Loucy (cell line): ENCODE measurements around the gene PAPSS2.

Experiments used
- H2AFZ ChIP-seq: fragments of 200-600 bp; sonication (generic); 2 replicates; pipeline ENCODE4 v1.6.0; 2016; ENCODE audit warnings: antibody characterized with exemption, mild to moderate bottlenecking, low read length, moderate library complexity
- H3F3A ChIP-seq: fragments of 200-600 bp; 2 replicates; pipeline ENCODE4 v1.6.0; 2016; ENCODE audit warnings: antibody characterized with exemption, low read depth, mild to moderate bottlenecking
- H3K27me3 ChIP-seq: fragments of 200-600 bp; sonication (generic); 2 replicates; pipeline ENCODE4 v1.6.1; 2014; ENCODE audit warnings: low read length, mild to moderate bottlenecking; ENCODE audit not compliant: insufficient read depth, poor library complexity, severe bottlenecking
- H3K36me3 ChIP-seq: fragments of 200-600 bp; sonication (generic); 2 replicates; pipeline ENCODE4 v1.6.1; 2016; ENCODE audit warnings: low read length; ENCODE audit not compliant: insufficient read depth
- H3K4me1 ChIP-seq: fragments of 200-600 bp; sonication (generic); 2 replicates; pipeline ENCODE4 v1.5.1; 2014; ENCODE audit warnings: low read length, mild to moderate bottlenecking; ENCODE audit not compliant: insufficient read depth, poor library complexity, severe bottlenecking
- H3K4me2 ChIP-seq: fragments of 200-600 bp; sonication (generic); 2 replicates; pipeline ENCODE4 v1.6.0; 2014; ENCODE audit warnings: antibody characterized with exemption, low read length, low read depth, mild to moderate bottlenecking; ENCODE audit not compliant: poor library complexity, severe bottlenecking
- H3K4me3 ChIP-seq: fragments of 200-600 bp; sonication (generic); 2 replicates; pipeline ENCODE4 v1.5.1; 2014; ENCODE audit warnings: low read length, mild to moderate bottlenecking, mixed read lengths; ENCODE audit not compliant: poor library complexity, severe bottlenecking
- H3K79me2 ChIP-seq: fragments of 200-600 bp; sonication (generic); 2 replicates; pipeline ENCODE4 v1.6.1; 2014; ENCODE audit warnings: low read length; ENCODE audit not compliant: insufficient read depth
- H3K9ac ChIP-seq: fragments of 200-600 bp; sonication (generic); 2 replicates; pipeline ENCODE4 v1.6.0; 2014; ENCODE audit warnings: mild to moderate bottlenecking, low read depth, low read length, moderate library complexity; ENCODE audit not compliant: poor library complexity, severe bottlenecking
- H3K9me2 ChIP-seq: fragments of 200-600 bp; sonication (generic); replicated peaks from 2 replicates; pipeline ENCODE4 v1.6.1; 2016; ENCODE audit warnings: low read depth, low read length, mixed read lengths
- H3K9me3 ChIP-seq: fragments of 200-600 bp; sonication (generic); 2 replicates; pipeline ENCODE4 v1.6.1; 2014; ENCODE audit warnings: mild to moderate bottlenecking, antibody characterized with exemption, low read length, low read depth; ENCODE audit not compliant: insufficient read depth
- H4K20me1 ChIP-seq: fragments of 200-600 bp; sonication (generic); 2 replicates; pipeline ENCODE4 v1.6.0; 2014; ENCODE audit warnings: antibody characterized with exemption, low read length, mild to moderate bottlenecking; ENCODE audit not compliant: insufficient read depth, poor library complexity, severe bottlenecking
- CTCF ChIP-seq: fragments of 200-600 bp; sonication (generic); conservative IDR thresholded peaks from 2 replicates; pipeline ENCODE4 v1.5.1; 2014; ENCODE audit warnings: mild to moderate bottlenecking, antibody characterized with exemption, low read length
- EZH2phosphoT487 ChIP-seq: fragments of 200-600 bp; IDR thresholded peaks from 2 replicates; pipeline ENCODE4 v1.6.1; 2018; ENCODE audit warnings: antibody characterized with exemption, mild to moderate bottlenecking, moderate library complexity, borderline replicate concordance

The PAPSS2 gene

GRCh38 chr10:87715552-87716347 is 56.1 kb downstream of the PAPSS2 start:
- no peaks in the 10 kb centered on the region for H3K36me3 ChIP-seq
- TF ChIP-seq CTCF (no peak), EZH2phosphoT487 (no peak)
- peaks cover 13% of the 10 kb centered on the region for H3K4me1 ChIP-seq
- H3K27me3 ChIP-seq: no peaks in the 10 kb centered on the region
- H3K4me2 ChIP-seq: peak overlapping the region; percentile 0
- peak overlapping the region; percentile 5; the same call in 1 of the 2 replicates for H2AFZ ChIP-seq
- no peaks in the 10 kb centered on the region for H3K79me2 ChIP-seq
- H3K9me3 ChIP-seq: no peaks in the 10 kb centered on the region
- no peaks in the 10 kb centered on the region for H4K20me1 ChIP-seq
- H3F3A ChIP-seq: no peaks in the 10 kb centered on the region
- H3K4me3 ChIP-seq: no peak overlapping the region
- no peaks in the 10 kb centered on the region for H3K9me2 ChIP-seq
- H3K9ac ChIP-seq: no peak overlapping the region

GRCh38 chr10:87716348-87716670 is 56.6 kb downstream of the PAPSS2 start:
- H3K4me2 ChIP-seq: peak overlapping the region; percentile 0
- peak overlapping the region; percentile 5; the same call in 1 of the 2 replicates for H2AFZ ChIP-seq
- no peak for TF ChIP-seq CTCF

GRCh38 chr10:87720665-87721064 is 61.0 kb downstream of the PAPSS2 start:
- Histone ChIP-seq H2AFZ (no peak overlapping the region), H3K36me3 (no peaks in the 10 kb centered on the region), H3K9me3 (no peaks in the 10 kb centered on the region), H3K4me1 (peaks cover 13% of the 10 kb centered on the region), H3K9ac (no peak overlapping the region), H4K20me1 (no peaks in the 10 kb centered on the region), H3K9me2 (no peaks in the 10 kb centered on the region), H3K27me3 (no peaks in the 10 kb centered on the region), H3K4me3 (no peak overlapping the region), H3F3A (no peaks in the 10 kb centered on the region), H3K4me2 (no peak overlapping the region), H3K79me2 (no peaks in the 10 kb centered on the region)
- TF ChIP-seq CTCF (no peak), EZH2phosphoT487 (no peak)

More at GRCh38 chr10:87716348-87716670, 56.6 kb downstream of the PAPSS2 start:
- Histone ChIP-seq H3F3A (no peaks in the 10 kb centered on the region), H3K79me2 (no peaks in the 10 kb centered on the region), H3K27me3 (no peaks in the 10 kb centered on the region), H3K9ac (no peak overlapping the region), H4K20me1 (no peaks in the 10 kb centered on the region), H3K9me3 (no peaks in the 10 kb centered on the region), H3K36me3 (no peaks in the 10 kb centered on the region), H3K9me2 (no peaks in the 10 kb centered on the region), H3K4me3 (no peak overlapping the region), H3K4me1 (peaks cover 13% of the 10 kb centered on the region)
